ENCODE measurements around the gene GAMT.

The GAMT gene

GRCh38 chr19:1399079-1399478 lies 2.3 kb downstream of the GAMT start:
- no peak for DNase-seq

GRCh38 chr19:1397838-1398237 lies 3.5 kb downstream of the GAMT start:
- DNase-seq, result no peak

- no peak for DNase-seq
Measured at GRCh38 chr19:1396768-1397679, 4.3 kb downstream of the GAMT start.

GRCh38 chr19:1396019-1396767 lies 5.1 kb downstream of the GAMT start:
- DNase-seq, result no peak

- DNase-seq, result no peak
Measured at GRCh38 chr19:1395194-1396018, 5.9 kb downstream of the GAMT start.

GRCh38 chr19:1394252-1395193 lies 6.8 kb downstream of the GAMT start:
- DNase-seq, result no peak

- DNase-seq, result no peak
Measured at GRCh38 chr19:1393841-1394240, 7.5 kb downstream of the GAMT start.

- no peak for DNase-seq
Measured at GRCh38 chr19:1392939-1393530, 8.3 kb downstream of the GAMT start.

- no peak for DNase-seq
Measured at GRCh38 chr19:1392407-1392806, 8.9 kb downstream of the GAMT start.

- DNase-seq, result no peak
Measured at GRCh38 chr19:1390890-1391423, 10.4 kb downstream of the GAMT start.

- no peak for DNase-seq
Measured at GRCh38 chr19:1389033-1389940, 12.1 kb downstream of the GAMT start.

GRCh38 chr19:1388637-1389026 lies 12.7 kb downstream of the GAMT start:
- DNase-seq, result no peak

GRCh38 chr19:1387684-1388636 lies 13.4 kb downstream of the GAMT start:
- peak in 1 of 2 experiments; percentile 77 for DNase-seq

GRCh38 chr19:1386945-1387683 lies 14.2 kb downstream of the GAMT start:
- DNase-seq, result no peak

- no peak for DNase-seq
Measured at GRCh38 chr19:1385816-1386215, 15.5 kb downstream of the GAMT start.

GRCh38 chr19:1384478-1385110 lies 16.7 kb downstream of the GAMT start:
- no peak for DNase-seq

- no peak for DNase-seq
Measured at GRCh38 chr19:1384085-1384462, 17.3 kb downstream of the GAMT start.

All from cerebellar nuclear complex (tissue), 1 donor.